Endothelial cell of umbilical vein (primary cell): ENCODE data around the gene C6orf58. TPM values are rescaled to one million over a fixed set of nuclear protein-coding genes. Genes with fewer than 3 reads are reported as not detected.

Experiments
- Bru-seq: library from RNA; stranded (reverse); fragments of 400-500 nt; gene quantifications from one replicate; lab custom pipeline; 2021; lab: Mats Ljungman, UMichigan
- BruChase-seq, 2 experiments: library from RNA; stranded (reverse); fragments of 400-500 nt; gene quantifications; one replicate each; lab custom pipeline; 2021; lab: Mats Ljungman, UMichigan
- BruUV-seq: library from RNA; stranded (reverse); fragments of 400-500 nt; replicated peaks from 2 replicates; lab custom pipeline; 2021; lab: Mats Ljungman, UMichigan
- CTCF ChIA-PET: fragments of 300-600, 350-600 bp; sonication (Branson Sonifier 250); formaldehyde crosslinking; loops from one replicate; lab custom pipeline; 2021; ENCODE audit warnings: antibody characterized with exemption, inconsistent platforms; lab: Charles Lee
- POLR2A ChIA-PET: fragments of 300-600, 350-600 bp; sonication (Branson Sonifier 250); formaldehyde crosslinking; loops from one replicate; lab custom pipeline; 2021; ENCODE audit warnings: antibody characterized with exemption, inconsistent platforms; lab: Charles Lee
- DNase-seq: peaks from one replicate; pipeline ENCODE4 v3.0.0-alpha.2; 2011; ENCODE audit warnings: low read depth, low spot score
- FAIRE-seq: peaks from 2 replicates; lab custom pipeline; 2011; peaks lifted over from hg19 to GRCh38; lab: Jason Lieb, UNC
- H2AFZ ChIP-seq: 2 replicates; pipeline ENCODE4 v1.6.0; 2012; ENCODE audit warnings: low read depth, low read length, control low read depth, inconsistent platforms
- H3K27ac ChIP-seq: 2 replicates; pipeline ENCODE4 v1.5.1; 2011; ENCODE audit warnings: low read depth, mild to moderate bottlenecking, control low read depth, low read length, moderate library complexity; ENCODE audit not compliant: insufficient read depth
- H3K27me3 ChIP-seq, 2 experiments: 2 replicates each; pipeline versions ENCODE4 v1.6.0 to v1.6.1; 2011; ENCODE audit warnings: low read length in 2 of 2, mixed read lengths in 1 of 2; ENCODE audit not compliant: control insufficient read depth in 2 of 2, insufficient read depth in 2 of 2
- H3K36me3 ChIP-seq, 2 experiments: 2 replicates in 1 of 2; 3 replicates in 1 of 2; pipeline ENCODE4 v1.5.1; 2011; ENCODE audit warnings: low read length in 2 of 2, mild to moderate bottlenecking in 1 of 2, moderate library complexity in 1 of 2; ENCODE audit not compliant: control insufficient read depth in 2 of 2, insufficient read depth in 2 of 2; ENCODE audit errors: extremely low read depth in 1 of 2
- H3K4me1 ChIP-seq: 3 replicates; pipeline ENCODE4 v1.5.1; 2011; ENCODE audit warnings: mild to moderate bottlenecking, low read length; ENCODE audit not compliant: control insufficient read depth, insufficient read depth; ENCODE audit errors: extremely low read depth
- H3K4me2 ChIP-seq: 2 replicates; pipeline ENCODE4 v1.6.1; 2011; ENCODE audit warnings: low read length, control low read depth, mixed read lengths; ENCODE audit not compliant: insufficient read depth
- H3K4me3 ChIP-seq, 3 experiments: fragments of 200-600 bp in 1 of 3; sonication (generic), shearing (Covaris generic) in 1 of 3; replicated peaks in 1 of 3; 2 replicates each; pipeline ENCODE4 v1.5.1; 2011 to 2016; ENCODE audit warnings: control low read depth in 3 of 3, low read length in 3 of 3, mild to moderate bottlenecking in 2 of 3, inconsistent platforms in 1 of 3, low read depth in 1 of 3, moderate library complexity in 1 of 3; ENCODE audit not compliant: insufficient read depth in 1 of 3
- H3K79me2 ChIP-seq: 2 replicates; pipeline ENCODE4 v1.6.0; 2012; ENCODE audit warnings: low read length, inconsistent platforms; ENCODE audit not compliant: control insufficient read depth, insufficient read depth
- H3K9ac ChIP-seq: replicated peaks from 2 replicates; pipeline ENCODE3; 2011; ENCODE audit warnings: low read length, control low read depth; ENCODE audit not compliant: insufficient read depth; ENCODE audit errors: extremely low read depth
- H3K9me1 ChIP-seq: replicated peaks from 3 replicates; pipeline ENCODE4 v1.6.0; 2011; ENCODE audit warnings: mild to moderate bottlenecking, low read length; ENCODE audit not compliant: control insufficient read depth, insufficient read depth; ENCODE audit errors: extremely low read depth
- H3K9me3 ChIP-seq: replicated peaks from 2 replicates; pipeline ENCODE4 v1.5.1; 2012; ENCODE audit warnings: low read length, inconsistent platforms; ENCODE audit not compliant: control insufficient read depth, insufficient read depth
- H4K20me1 ChIP-seq: replicated peaks from 2 replicates; pipeline ENCODE3; 2011; ENCODE audit warnings: mild to moderate bottlenecking, low read length; ENCODE audit not compliant: control insufficient read depth, insufficient read depth; ENCODE audit errors: extremely low read depth
- CTCF ChIP-seq, 2 donors: IDR thresholded peaks; 1 replicate in 1 of 2; 2 replicates in 1 of 2; pipeline ENCODE4 v1.5.1; 2011; ENCODE audit warnings: low read length in 2 of 2, mild to moderate bottlenecking in 2 of 2, moderate library complexity in 2 of 2, control low read depth in 1 of 2, inconsistent platforms in 1 of 2, low read depth in 1 of 2; ENCODE audit not compliant: insufficient read depth in 1 of 2; ENCODE audit errors: extremely low read depth in 1 of 2
- EZH2 ChIP-seq: IDR thresholded peaks from 2 replicates; pipeline ENCODE4 v1.6.1; 2012; ENCODE audit warnings: borderline replicate concordance, low read depth, mild to moderate bottlenecking, moderate library complexity, low read length, inconsistent platforms; ENCODE audit not compliant: severe bottlenecking
- FOS ChIP-seq: IDR thresholded peaks from 2 replicates; pipeline ENCODE4 v1.6.1; 2011; ENCODE audit warnings: mild to moderate bottlenecking, low read length, moderate library complexity, borderline replicate concordance; ENCODE audit not compliant: insufficient read depth
- GATA2 ChIP-seq: IDR thresholded peaks from 2 replicates; pipeline ENCODE4 v1.7.0; 2011; ENCODE audit warnings: low read depth, mild to moderate bottlenecking, moderate library complexity, mixed read lengths, low read length; ENCODE audit not compliant: insufficient read length, insufficient read depth
- JUN ChIP-seq: IDR thresholded peaks from 2 replicates; pipeline ENCODE4 v1.6.1; 2011; ENCODE audit warnings: borderline replicate concordance, low read depth; ENCODE audit not compliant: insufficient read length, insufficient read depth
- MAX ChIP-seq: IDR thresholded peaks from 2 replicates; pipeline ENCODE4 v1.6.1; 2011; ENCODE audit not compliant: insufficient read depth, insufficient read length
- MYC ChIP-seq: IDR thresholded peaks from one replicate; pipeline ENCODE4 v1.6.1; 2011; ENCODE audit warnings: mild to moderate bottlenecking, low read depth, low read length
- POLR2A ChIP-seq: IDR thresholded peaks from 2 replicates; pipeline ENCODE4 v1.6.1; 2012; ENCODE audit warnings: low read depth, mild to moderate bottlenecking, control low read depth, low read length
- POLR2AphosphoS5 ChIP-seq: IDR thresholded peaks from 2 replicates; pipeline ENCODE4 v1.6.1; 2012; ENCODE audit warnings: low read depth, mild to moderate bottlenecking, control low read depth, low read length, moderate library complexity; ENCODE audit not compliant: insufficient read depth
- dilution Hi-C: fragments of 300-500 bp; cut with MboI; formaldehyde crosslinking; loops from one replicate; pipeline ENCODE4 v1.15.0; 2019; ENCODE audit warnings: low sequenced_read_pairs; ENCODE audit not compliant: extremely low pct_ligation_motif_present
- intact Hi-C: fragments of 100-400 bp; cut with micrococcal nuclease; formaldehyde crosslinking; loops from one replicate; pipeline ENCODE4 v1.10.0; 2022
- long read RNA-seq: library from polyadenylated mRNA; stranded (forward); transcript quantifications from one replicate; pipeline ENCODE4 v2.0.0, GENCODE V29; 2021
- polyA minus RNA-seq, 3 experiments: library from RNA; depleted of rRNA, polyadenylated mRNA; stranded (reverse); fragments of >200 nt; gene quantifications; 1 replicate in 1 of 3; 2 replicates in 2 of 3; pipeline ENCODE4 v1.2.3, GENCODE V29; 2011
- polyA plus RNA-seq, 4 experiments: library from polyadenylated mRNA; depleted of rRNA in 3 of 4; stranded (reverse) in 3 of 4; unstranded in 1 of 4; fragments of >200 nt; gene quantifications; 2 replicates each; pipeline versions ENCODE4 v1.2.1 to v1.2.3, GENCODE V29; 2011 to 2012; ENCODE audit warnings: missing spikeins in 1 of 4
- total RNA-seq: library from RNA; stranded (reverse); gene quantifications from 2 replicates; pipeline ENCODE4 v1.2.3, GENCODE V29; 2021

The C6orf58 gene
- total RNA-seq, result not detected in 2 replicates
- polyA plus RNA-seq, result not detected in 2 replicates
- 0.06 and 0.07 TPM in 2 replicates for polyA plus RNA-seq (2011; cell fraction: cytosol; rRNA removed)
- polyA plus RNA-seq (2011; cell fraction: nucleus; rRNA removed), result 0.11 and 0.13 TPM in 2 replicates
- polyA plus RNA-seq (2012), result not detected in 2 replicates
- not detected in 2 replicates for polyA minus RNA-seq
- polyA minus RNA-seq (2011; cell fraction: cytosol; rRNA and poly(A)+ RNA removed), result not detected
- not detected in 2 replicates for polyA minus RNA-seq (2011; cell fraction: nucleus; rRNA and poly(A)+ RNA removed)
- Bru-seq, nascent RNA, result percentile 9 among the genes with signal in this experiment
- BruChase-seq, experiment 1, labeled RNA remaining after a 6-hour chase, result not detected
- percentile 12 among the genes with signal in this experiment for BruChase-seq, experiment 2, labeled RNA remaining after a 2-hour chase
- long read RNA-seq, result 0 reads

GRCh38 chr6:127576874-127577273 is at the start of gene C6orf58:
Gene C6orf58, plus strand, starts transcription at chr6:127577174. Its CDS starts 12 bp downstream, at chr6:127577186.
- H3K9me1 ChIP-seq, result no peaks in the 10 kb centered on the region
- CTCF ChIA-PET, result no interaction called here
- H3K36me3 ChIP-seq, result no peaks in the 10 kb centered on the region
- H3K9me3 ChIP-seq, result no peaks in the 10 kb centered on the region
- no peak within 1 kb of the TSS for H3K27ac ChIP-seq
- H3K9ac ChIP-seq, result no peak within 1 kb of the TSS
- dilution Hi-C loops (no loop called here), intact Hi-C loops (no loop called here)
- peaks cover 4 to 22% of the 10 kb centered on the region in 2 experiments for H3K27me3 ChIP-seq
- no TSS peak for BruUV-seq
- DNase-seq, result no peak
- H3K4me1 ChIP-seq, result no peaks in the 10 kb centered on the region
- H2AFZ ChIP-seq, result no peak within 1 kb of the TSS
- no peak for FAIRE-seq
- no peak within 1 kb of the TSS for H3K4me3 ChIP-seq
- no peaks in the 10 kb centered on the region for H3K79me2 ChIP-seq
- POLR2A ChIA-PET, result interaction anchor here (0.6 kb wide), 1 partner anchor 1172 kb away, joined by 3 read pairs; no protein-coding TSS in a partner anchor
- no peak for TF ChIP-seq MAX
- no peak for TF ChIP-seq MYC
- TF ChIP-seq CTCF (IDR thresholded peaks at IDR 0.05; ENCODE audit: extremely low read depth in 1 of 2, insufficient read depth in 1 of 2, low read depth in 1 of 2, low read length in 2 of 2), result no peak
- no peak for TF ChIP-seq FOS
- TF ChIP-seq POLR2AphosphoS5, result no peak
- no peak for TF ChIP-seq POLR2A
- TF ChIP-seq JUN, result no peak
- TF ChIP-seq EZH2, result no peak
- no peak for TF ChIP-seq GATA2
- no peaks in the 10 kb centered on the region for H4K20me1 ChIP-seq
- no peak within 1 kb of the TSS for H3K4me2 ChIP-seq
